NCI-H128 (cell line): ENCODE results near the gene SFMBT2.

Experiments used
- DNase-seq: peaks from one replicate; lab custom pipeline; 2025; ENCODE audit not compliant: unreplicated experiment; lab: John Stamatoyannopoulos, UW

SFMBT2 gene

DNA sequence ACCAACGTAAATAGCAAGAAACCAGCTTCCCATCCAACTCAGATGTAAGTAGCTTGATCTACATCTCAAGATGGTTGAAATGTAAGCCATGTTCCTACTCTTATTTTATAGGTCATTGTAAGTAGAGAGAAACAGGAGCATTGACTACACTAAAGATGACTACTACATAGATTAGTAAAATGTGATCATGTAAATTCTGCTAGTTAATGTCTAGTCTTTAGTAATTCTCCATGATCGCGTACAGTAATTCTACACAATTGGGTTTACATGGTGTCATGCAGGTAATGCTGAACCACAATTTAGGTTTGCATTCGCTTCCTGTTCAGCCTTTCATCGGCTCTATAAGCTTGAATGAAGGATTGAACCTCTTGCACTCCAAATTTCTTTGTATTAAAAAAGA, 14.9 kb upstream of the SFMBT2 start:
- DNase-seq, result no peak

DNA sequence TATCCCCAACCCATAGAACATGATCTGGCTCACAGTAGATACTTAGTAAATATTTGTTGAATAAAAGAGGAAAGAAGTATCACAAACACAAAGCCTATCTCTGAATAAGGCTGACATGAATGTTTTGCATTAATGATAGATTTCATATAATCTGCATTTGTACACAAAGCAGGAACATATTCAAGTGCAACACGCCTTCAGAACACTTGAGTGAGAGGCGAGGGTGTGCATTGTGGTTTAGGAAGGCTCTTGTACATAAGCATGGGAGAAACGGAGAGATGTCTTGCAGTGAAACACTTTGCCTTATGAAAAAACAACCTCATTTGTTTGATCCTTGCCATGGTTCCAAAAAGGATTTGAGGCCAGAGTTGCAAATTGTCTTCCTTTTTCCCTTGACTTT, 14.1 kb upstream of the SFMBT2 start:
- no peak for DNase-seq

DNA sequence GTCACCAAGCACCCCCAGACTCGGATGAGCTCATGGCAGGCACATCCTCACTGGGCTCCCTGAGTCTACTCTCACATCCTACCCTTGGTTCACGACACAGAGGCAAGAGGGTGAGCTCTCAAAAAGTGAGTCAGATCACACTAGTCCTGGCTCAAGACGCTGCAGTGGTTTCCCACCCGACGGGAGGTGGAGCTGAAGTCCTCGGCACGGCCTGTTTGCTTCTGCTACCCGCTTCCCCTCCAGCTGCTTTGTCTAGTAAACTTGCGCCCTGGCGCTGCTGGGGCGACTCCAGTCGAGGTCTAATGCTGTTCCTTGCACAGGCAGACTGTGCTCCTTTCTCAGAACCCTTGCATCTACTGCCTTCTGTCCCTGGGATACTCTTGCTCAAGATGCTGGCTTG, 13.5 kb upstream of the SFMBT2 start:
- DNase-seq, result no peak

DNA sequence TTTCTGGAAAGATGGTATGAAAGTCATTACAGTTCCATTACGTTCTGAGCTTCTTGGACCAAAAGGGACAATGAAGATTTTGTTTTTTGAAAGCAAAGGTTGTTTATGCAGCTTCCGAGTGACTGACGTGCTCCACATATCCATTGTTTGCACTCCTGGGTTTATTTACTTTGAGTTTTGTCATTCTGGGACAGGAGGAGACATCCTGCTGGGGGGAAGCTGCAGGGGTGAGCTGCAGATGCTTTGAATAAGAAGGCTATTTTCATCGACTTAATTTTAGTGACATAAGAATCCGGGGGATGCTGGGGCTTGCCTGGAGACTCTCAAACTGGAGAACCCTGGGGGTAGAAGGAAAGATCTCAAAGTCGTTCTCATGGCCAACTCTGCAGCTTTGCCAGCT, 12.7 kb upstream of the SFMBT2 start:
- DNase-seq, result no peak

DNA sequence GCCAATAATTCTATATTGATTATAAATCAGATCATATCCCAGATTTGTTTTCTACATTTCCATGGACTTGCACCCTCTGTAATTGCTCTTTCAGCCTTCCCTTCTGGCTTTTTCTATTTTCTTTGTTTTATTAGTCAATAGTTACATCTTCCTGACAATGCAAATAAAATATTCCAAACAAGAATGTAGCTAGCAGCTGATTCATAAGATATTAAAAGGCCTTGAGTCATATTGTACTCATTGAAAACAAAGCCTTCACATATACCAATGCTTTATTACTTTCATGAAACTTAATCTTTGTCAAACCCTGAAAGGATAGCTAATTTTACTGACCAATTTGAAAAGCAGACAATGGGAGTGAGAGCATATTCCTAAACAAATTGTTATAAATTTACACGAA, 10.7 kb upstream of the SFMBT2 start:
- DNase-seq, result no peak

DNA sequence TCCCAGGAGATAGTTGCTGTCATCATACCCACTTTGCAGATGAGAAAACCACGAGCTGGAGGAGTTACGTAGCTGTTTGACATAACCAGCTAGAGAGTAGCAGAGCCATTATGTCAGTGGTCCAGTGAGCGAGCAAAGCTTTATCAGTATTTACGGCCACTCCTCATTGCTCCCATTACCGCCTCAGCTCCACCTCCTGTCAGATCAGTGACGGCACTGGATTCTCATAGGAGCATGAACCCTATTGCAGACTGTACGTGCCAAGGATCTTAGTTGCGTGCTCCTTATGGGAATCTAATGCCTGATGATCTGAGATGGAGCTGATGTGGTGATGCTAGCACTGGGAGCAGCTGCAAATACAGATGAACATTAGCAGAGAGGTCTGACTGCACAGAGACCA, 9.2 kb upstream of the SFMBT2 start:
- DNase-seq, result no peak

DNA sequence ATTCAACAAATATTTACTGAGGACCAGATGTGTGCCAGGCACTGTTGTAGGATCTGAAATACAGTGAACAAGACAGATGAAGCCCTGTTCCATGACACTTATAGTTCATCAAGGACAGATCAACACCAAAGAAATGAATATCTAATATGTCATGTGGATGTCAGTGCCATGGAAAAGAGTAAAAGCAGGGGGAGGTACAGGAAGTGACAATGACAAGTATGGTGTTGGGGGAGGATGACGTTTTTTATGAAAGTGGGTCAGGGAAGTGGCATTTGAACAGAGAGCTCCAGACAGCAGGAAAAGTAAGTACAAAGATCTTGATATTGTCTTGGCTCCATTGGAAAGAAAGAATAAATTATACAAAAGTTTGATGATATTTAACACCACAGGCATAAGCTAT, 7.0 kb upstream of the SFMBT2 start:
- no peak for DNase-seq

DNA sequence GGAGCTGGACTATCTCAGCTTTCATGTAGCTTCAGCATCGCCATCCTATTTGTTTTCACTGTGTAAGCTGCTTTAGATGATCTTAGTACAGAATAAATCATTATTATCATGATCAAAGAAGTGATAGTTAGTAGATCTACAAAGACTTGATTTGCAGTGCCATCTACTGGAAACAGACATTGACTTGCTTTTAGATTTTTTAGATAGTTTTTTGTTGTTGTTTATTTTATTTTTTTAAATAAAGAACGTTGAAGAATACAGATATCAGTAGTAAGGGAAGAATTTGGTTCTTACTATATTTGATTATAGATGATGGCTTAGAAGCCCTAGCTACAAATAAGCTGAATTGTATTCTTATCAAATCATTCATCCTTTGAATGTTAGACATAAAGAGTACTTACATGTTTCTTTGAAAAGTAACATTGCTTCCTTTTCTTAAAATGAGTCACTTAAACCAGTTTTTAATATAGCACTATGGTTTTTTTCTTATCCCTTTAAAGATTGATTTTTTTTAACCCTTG, 6.3 kb upstream of the SFMBT2 start:
- no peak for DNase-seq

DNA sequence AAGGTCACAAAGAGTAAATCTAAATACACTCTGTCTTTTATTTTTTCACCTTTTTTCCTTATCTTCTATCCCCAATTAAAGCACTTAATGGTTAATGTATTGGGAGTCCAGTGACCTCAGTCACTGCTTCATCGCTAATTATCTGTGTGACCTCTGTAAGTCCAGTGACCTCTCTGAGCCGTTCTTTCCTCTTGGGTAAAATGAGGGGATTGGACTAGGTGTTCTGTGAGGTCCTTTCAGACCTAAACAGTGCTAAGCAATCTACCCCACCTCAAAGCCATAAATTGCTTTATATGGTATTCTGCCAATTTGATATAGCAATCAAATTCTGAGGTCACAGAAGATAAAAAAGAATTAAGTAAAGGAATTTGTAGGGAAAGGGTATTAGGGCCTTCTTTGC, 3.9 kb upstream of the SFMBT2 start:
- DNase-seq, result no peak

DNA sequence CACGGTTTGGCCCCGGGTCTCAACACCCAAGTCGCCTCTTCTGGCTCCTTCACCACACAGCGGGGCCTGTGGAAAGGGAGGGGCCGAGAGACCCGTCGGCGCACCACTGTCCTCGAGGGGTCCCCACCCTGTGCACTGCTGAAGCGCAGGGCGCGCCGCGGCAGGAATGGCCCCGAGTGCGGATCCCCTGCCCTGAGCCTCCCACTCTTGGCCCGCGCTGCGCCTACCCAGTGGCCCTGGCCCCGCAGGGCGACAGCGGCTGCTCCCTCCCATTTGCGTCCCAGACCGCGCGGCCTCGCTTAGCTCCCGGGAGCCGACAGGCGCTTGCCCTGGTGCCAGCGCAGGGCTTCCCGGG, 2.1 kb upstream of the SFMBT2 start:
- no peak for DNase-seq

DNA sequence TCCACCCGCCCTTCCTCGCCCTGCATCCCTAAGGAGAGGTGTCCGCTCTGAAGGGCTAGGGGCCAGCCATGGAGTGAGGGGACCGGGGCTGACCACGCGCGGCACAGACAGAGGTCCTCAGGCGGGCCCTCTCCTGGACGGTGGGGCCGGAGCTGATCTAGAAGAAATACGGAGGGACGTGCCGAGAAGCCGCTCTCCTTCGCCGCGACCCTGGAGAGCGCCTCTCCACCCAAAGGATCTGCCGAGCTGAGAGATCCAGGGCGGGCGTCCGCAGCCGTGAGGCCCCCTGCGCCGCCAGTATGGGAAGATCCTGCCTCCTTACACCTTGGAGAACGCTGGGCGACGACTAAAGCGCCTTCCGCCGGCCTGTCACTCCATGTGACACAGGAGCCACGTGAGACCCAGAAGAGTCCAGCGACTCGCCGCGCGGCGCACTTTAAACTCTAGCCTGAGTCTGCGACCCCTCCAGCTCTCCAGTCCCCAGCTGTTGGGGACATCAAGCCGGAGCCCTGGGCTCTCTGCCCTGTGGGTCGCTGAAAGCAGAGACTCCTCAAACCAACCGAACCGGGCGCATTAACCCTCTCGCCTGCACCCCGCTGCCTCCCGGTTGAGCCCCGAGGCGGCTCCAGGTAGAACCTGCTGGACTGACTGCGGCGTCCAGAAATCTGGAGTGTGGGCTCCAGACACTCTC, 1.5 kb upstream of the SFMBT2 start:
- no peak for DNase-seq

DNA sequence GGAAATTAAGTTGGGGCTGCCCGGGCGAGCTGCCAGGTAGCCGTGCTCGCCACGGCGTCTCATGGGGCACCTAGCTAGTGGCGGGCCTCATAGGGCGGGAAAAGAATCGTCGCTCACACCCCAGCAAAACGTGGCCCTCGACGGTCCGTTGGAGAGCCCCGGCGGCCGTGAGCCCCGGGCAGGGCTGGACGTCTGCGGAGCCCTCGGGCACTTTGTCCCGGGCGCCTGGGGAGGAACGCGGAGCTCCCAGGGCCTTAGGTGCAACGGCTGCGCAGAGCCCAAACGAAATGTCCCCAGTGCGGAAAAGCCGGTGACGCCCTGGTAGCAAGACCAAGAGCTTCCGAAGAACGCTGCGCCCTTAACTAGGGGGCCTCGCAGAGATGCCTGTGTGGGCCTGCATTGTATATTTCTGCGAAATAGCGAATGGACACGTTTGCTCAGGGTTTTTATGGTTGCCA, 866 bp upstream of the SFMBT2 start:
- no peak for DNase-seq

DNA sequence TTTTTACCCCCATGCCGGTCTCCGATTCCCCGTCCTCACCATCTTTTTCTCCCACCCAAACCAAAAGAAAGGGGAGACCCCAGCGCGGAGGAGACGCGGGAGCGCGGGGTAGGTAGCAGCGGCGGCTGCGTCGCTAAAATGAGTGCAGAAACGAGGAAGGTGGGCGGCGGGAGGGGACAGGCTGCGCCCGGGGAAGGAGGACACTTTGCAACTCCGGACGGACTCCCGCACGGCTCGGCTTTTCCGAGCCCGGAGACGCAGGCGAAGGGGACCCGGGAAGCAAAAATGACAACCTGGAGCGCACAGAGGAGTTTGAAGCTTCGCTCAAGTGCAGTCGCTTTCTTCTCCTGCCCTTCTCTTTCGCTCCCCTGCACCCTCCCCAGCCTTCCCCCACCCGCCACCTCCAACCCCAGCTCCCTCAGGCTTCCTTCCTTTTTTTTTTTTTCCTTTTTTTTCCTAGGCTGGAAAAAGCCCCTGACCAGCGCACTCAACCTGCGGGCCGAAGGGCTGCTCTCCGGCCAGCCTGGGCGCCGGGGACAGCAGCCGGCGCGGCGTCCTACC, 453 bp downstream of the SFMBT2 start:
- DNase-seq, result no peak

DNA sequence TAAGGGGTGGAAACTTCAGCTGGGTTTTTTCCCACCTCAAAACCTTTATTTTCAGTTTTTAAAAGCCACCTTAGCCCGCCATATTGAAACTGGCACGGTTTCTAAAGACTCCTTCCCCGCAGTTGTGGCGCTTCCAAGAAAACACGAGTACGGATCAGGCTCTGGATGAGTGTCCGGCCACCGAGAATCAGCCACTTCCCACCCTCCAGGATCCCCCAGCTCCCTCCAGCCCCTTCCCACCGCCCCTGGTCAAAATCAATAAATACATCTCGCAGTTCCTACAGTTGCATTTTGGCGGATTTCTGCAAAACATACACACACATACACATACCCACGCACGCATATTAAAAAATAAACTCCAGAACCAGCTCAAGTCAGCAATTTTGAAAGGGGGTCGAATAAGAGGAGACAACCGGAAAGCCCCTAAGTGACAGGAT, 1.1 kb downstream of the SFMBT2 start:
- DNase-seq, result no peak

DNA sequence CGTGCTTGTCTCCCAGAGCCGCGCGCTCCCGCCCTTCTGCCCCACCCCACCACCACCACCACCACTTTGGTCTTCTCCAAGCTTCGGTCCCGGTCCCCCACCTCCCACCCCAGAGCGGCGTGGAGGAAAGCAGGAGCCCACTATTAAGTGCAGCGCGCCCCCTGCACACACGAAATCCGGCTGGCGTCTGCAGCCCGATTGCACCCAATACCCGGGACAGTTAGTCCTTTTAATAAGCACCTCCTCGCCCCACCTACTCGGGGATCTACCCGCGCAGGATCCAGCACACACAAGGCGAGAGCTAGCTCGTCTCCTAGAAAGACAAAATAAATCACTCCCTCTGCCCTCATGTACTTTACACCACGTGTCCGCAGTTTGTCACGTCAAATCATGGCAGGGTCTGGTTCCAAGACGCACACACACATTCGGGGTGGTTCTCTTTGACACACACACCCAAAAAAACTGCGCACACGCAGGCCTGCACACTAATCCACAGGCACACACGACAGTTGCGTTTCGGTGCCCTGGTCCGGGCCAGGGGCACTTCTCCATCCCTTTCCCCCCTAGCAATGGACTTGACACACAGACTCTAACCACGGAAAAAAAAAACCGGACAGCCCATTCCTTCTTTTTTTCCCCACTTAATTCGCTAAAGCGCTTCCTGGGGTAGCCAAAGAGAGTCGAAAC, 1.6 kb downstream of the SFMBT2 start:
- DNase-seq, result no peak

DNA sequence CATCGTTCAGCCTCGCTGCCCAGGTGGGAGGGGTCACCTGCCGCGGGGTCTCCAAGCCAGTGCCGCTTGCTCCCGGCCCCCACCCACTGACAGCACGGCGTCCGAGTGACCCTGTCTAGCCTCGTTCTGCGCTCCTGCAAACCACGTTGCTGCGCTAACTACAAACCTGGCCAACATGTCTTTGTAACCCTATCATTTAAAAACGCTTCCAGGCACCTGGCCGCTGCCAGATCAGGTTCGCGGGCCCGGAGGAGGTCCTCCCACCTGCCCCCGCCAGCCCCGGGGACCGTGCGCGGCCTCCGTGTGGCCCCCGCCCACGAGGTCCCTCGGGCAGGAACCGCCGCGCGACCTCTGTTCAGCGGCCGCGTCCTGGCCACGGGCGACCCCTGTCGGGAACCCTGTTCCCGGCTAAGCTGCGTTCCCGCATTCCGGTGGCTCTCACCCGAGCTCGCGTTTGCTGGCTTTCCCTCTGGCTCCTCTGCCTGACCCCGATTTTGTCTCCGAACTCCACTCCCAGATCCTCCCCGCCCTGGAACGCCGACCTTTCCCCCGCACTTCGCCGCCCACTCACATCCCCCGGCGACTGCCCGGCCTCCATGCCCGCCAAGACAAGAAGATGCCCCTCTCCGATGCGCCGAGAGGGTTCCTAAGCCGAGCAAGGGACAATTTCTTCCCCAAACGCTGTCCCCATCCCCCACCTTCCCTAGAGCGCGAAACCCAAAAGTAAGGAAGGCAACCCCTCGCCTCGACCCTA, 2.4 kb downstream of the SFMBT2 start:
- no peak for DNase-seq

DNA sequence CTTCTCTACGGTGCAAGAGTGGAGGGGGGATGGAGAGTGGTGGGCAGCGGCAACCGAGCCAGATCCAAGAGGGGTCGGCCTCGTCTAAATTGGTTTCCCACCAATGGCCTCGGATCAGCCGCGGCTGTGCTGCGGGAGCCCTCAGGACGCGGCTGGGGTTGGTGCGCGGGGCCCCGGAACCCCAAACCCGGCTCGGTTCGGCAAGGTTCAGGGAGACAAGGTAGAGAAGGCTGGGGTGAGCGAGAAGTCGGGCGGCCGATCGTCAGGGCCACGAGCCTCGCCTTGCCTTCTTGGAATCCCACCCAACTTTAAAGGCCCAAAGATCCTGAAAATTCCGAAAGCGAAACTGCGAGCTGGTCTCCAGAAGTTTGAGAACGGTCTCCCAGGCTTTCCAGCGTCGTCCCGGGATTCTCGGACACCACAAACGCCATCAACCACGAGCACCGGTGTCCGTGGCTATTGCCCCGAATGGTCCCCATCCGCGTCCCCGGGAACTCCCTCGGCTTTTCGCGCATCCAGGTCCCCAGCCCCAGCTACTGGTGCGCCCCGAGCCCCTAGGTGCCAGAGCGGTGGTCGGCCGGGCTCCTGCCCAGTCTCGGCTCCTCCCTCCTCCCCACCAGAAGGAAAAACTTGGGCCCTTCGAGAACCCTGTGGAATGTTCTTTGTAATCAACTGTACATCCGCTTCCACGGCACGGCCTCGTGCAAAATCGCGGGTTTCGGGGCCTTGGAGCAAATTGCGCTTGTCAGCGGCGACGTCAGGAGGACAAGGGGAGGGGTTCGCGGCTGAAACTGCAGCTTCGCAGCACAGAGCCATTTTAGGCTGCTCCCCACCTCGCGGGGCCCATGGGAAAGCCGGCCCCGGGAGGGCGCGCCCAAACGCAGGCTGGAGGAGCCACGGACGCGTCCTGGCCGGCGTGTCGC, 3.2 kb downstream of the SFMBT2 start:
- DNase-seq, result no peak

DNA sequence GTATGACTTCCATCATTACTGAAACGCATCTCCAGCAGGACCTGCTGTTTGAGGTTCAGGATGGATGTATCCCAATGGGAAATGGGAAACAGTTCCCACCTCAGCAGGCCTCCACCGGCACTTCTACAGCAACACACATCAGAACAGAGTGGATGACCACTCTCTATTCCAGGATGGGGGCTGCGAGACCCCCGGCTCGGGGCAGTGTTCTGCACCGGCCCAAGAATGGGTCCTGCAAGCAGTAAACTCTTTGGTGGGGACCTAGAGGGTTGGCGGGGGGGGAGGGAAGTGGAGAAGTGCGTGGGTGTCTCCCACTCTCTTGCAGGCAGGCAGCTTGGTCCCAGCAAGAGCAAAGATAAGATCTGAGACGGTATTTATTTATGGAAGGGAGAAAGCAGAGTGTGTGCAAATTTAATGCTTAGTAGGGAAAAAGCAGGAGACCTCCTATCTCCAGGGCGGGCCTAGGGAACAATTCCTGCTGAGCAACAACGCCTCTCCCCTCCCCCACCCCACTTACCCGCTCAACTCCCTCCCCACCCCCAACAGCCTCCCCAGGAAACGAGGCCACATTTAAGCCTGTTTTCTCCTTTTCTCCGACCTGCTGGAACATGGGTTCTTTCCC, 4.0 kb downstream of the SFMBT2 start:
- DNase-seq, result no peak

DNA sequence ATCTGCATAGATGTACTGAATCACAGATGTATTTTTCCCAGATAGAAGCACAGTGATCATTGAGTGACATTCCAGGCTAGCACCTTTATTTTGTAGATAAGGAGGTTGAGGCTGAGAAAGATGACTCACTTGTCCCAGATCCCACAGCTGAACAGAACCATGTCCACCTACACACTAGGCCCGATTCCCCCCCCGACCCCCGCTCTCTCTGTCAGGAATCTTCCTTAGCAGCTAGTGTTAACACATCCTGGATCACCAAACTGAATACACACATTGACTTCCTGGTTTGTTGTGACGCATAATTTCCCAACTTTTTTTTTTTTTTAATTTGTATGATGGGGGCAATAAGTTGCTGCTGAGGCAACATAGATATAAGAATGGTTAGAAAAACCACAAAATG, 5.2 kb downstream of the SFMBT2 start:
- no peak for DNase-seq

DNA sequence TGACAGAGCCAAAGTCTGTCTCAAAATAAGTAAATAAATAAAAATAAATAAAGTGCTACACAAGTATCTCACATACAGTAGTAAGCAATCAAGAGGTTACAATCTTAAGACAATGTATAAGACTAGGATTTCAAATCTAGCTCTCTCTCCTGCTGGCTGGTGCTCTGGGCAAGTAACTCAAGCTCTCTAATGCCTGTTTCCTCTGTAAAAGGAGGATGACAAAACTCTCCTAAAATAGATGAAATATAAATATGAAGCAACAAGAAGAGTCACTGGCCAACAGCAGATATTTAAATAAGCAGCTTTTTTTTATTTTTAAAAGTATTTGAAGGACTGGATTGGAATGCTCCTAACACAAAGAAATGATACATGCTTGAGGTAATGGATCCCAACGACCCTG, 7.2 kb downstream of the SFMBT2 start:
- DNase-seq, result no peak
